ENCODE data around the gene AKIP1.
A peak's percentile ranks its signal among the peaks of the same experiment; 100 is the strongest.
"Not testable (repeated sequence)": the region's sequence is repeated elsewhere in the genome, so short reads cannot be mapped to it uniquely, and the experiment has no call there.

AKIP1 gene

GRCh38 chr11:8911029-8911823, at the start of gene AKIP1:
Gene AKIP1, plus strand, starts transcription at chr11:8911189. Its CDS starts 261 bp downstream, at chr11:8911450.
- FAIRE-seq = peak; percentile 88

GRCh38 chr11:8863838-8864237, 47.2 kb upstream of the AKIP1 start:
- FAIRE-seq = no peak

- FAIRE-seq = peak; percentile 50
Observed at GRCh38 chr11:8865304-8865703, 45.7 kb upstream of the AKIP1 start.

GRCh38 chr11:8867035-8867434, 44.0 kb upstream of the AKIP1 start:
- peak; percentile 78 for FAIRE-seq

GRCh38 chr11:8867931-8868631, 42.9 kb upstream of the AKIP1 start:
- peak; percentile 71 for FAIRE-seq

GRCh38 chr11:8870411-8871170, 40.4 kb upstream of the AKIP1 start:
- no peak for FAIRE-seq

- FAIRE-seq = peak; percentile 85
Observed at GRCh38 chr11:8871171-8871775, 39.7 kb upstream of the AKIP1 start.

- FAIRE-seq = no peak
Observed at GRCh38 chr11:8871962-8872361, 39.0 kb upstream of the AKIP1 start.

- no peak for FAIRE-seq
Observed at GRCh38 chr11:8873741-8874405, 37.1 kb upstream of the AKIP1 start.

GRCh38 chr11:8878771-8879170, 32.2 kb upstream of the AKIP1 start:
- no peak for FAIRE-seq

GRCh38 chr11:8881585-8881984, 29.4 kb upstream of the AKIP1 start:
- FAIRE-seq = not testable (repeated sequence)

GRCh38 chr11:8886322-8886721, 24.7 kb upstream of the AKIP1 start:
- no peak for FAIRE-seq

GRCh38 chr11:8891185-8891584, 19.8 kb upstream of the AKIP1 start:
- not testable (repeated sequence) for FAIRE-seq

- peak; percentile 28 for FAIRE-seq
Observed at GRCh38 chr11:8899119-8899753, 11.8 kb upstream of the AKIP1 start.

GRCh38 chr11:8905528-8906165, 5.3 kb upstream of the AKIP1 start:
- no peak for FAIRE-seq

- no peak for FAIRE-seq
Observed at GRCh38 chr11:8907116-8907515, 3.9 kb upstream of the AKIP1 start.

- FAIRE-seq = no peak
Observed at GRCh38 chr11:8908099-8908498, 2.9 kb upstream of the AKIP1 start.

GRCh38 chr11:8910649-8911026, 351 bp upstream of the AKIP1 start:
- no peak for FAIRE-seq

GRCh38 chr11:8913961-8914660, 3.1 kb downstream of the AKIP1 start:
- FAIRE-seq = no peak

GRCh38 chr11:8914661-8915018, 3.7 kb downstream of the AKIP1 start:
- FAIRE-seq = no peak
